HG02973 (cell line): ENCODE results near the gene TUNAR.

Experiments
- ATAC-seq: cut with Tn5 transposase; IDR thresholded peaks from one replicate; pipeline ENCODE4 v1.9.1; 2021; ENCODE audit warnings: moderate library complexity; ENCODE audit not compliant: unreplicated experiment

TUNAR gene

DNA sequence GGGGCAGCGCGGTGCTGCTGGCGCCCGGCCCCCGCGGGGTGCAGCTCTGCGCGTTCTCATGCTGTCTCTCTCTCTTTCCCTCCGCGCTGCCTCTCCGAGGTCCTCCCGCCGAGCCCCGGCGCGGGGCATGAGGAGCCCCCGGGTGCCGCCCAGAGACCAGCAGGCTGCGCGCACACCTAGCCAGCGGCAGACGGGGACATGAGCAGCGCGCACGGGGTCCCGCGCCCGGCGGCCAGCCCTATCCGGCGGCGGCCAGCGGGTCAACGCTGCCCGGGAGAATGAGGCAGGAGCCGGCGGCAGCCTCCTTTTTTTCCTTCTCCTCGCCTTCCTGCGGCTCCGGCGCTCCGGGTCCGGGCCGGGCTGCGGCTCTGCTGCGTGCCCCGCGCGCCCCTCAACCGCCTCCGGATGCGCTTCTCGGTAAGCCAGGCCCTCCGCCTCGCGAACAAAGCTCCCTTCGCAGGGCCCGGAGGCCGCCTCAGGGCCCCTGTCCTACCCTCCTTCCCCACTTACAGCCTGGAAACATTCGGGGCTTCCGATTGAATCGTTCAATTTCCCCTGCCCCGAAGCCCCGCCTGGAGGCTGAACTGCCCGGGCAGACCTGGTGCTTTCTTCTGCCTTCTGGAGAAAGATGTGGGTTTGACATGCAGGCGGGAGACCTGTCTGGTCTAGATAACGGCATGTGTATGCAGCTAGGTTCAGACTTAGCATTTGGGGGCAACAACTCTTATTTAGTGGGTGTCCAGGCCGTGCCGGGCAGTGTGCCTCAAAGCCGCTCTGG lies at the start of gene TUNAR:
TUNAR (plus strand) TSS at position 72 of the 778 bp plus-strand sequence.
- no peak for ATAC-seq

DNA sequence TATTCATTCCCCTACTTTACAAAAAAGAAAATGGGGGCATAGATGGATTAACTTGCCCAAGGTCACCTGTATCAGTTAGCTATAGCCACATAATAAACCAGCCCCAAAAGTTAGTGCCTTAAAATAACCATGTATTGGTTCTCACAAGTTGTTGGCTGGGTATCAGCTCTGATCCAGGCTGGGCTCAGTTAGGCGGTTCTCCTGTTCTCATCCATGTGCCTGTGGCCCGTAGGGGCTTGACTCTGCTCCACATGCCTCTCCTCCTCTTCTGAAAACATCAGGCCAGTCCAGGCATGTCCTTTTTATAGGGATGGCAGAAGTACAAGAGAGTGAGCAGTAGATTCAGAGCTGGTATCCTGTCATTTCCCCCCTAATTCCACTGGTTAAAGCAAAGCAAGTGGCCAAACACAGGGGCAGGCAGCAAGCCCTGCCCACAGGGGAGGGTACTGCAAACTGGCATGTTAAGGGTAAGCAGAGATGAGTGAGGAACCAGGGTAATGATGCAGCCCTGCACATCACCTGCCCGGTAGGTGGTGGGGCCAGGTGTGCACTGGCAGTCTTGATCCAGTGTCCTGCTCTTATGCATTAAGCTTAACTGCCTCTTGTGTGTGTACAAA lies 47.9 kb upstream of the TUNAR start:
- ATAC-seq, result no peak

DNA sequence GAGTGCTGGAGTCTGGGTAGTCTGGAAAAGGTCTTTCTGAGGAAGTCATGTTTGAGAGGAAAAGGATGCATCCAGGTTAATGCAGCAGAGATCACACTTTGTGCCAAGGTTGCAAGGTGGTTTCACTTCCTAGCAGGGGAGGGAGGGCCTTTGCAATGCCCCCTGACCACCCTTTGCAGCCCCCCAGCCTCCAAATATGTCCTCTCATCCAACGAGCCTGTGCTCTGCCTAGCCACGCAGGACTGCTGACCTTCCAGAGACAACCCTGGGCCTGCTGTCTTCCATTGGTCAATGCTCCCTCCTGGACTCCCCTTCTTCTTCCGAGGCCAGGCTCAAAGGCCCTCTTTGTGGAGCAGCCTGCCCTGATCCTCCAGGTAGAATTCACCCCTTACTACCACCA lies 47.3 kb upstream of the TUNAR start:
- no peak for ATAC-seq

DNA sequence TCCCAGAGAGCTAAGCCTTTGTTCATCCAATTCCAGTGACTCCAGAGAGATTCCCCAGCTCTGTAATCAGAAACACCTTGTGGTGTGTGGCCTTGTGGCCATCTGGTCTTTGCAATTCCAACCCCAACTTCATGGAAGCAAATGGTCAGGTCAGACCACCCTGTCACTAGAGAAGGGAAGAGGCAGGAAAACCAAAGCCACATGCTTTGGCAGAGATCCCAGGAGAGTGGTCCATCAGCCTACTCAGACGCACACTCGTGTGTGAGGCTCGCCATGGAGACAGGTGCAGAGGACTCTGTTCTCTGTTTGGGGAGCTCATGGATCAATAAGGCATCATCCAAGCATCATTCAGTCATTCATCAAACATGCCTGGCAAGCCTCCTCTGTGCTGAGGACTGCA lies 46.2 kb upstream of the TUNAR start:
- ATAC-seq, result no peak

DNA sequence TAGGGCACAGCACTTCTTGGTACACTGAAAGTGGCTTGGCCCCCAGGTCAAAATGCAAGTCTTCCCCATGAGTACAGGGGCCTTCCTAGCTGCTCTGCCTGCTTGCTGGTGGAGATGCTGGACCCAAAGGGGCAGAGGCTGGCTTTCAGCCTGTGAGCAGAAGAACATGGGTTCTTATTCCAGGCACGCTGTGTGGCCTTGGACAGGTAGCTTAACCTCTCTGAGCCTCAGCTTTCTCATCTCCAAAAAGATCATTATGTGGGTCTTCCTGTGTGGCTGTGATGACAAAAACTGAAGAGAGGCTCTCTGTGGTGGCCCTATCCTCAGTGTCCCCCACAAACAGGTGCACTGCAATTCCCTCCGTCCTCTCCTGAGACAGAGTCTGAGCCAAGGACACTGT lies 45.6 kb upstream of the TUNAR start:
- no peak for ATAC-seq

DNA sequence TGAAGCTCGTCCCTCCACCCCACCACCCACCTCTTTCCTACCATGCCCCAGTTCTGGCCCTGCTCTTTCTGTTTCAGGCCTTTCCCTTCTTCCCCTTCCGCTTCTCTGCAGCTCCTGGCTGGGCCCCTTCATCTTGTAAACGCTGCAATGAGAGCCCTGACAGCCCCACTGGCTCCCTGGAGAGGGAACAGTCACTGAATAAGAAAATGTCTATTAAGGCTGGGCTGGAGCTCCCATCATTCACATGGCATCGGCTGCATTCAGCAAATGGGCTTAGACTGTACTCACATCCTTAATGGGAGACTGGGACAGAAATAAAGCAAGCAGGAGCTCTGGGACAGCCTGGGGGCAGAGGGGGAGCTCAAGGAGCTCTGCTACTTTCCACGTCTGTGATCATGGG lies 45.2 kb upstream of the TUNAR start:
- no peak for ATAC-seq

DNA sequence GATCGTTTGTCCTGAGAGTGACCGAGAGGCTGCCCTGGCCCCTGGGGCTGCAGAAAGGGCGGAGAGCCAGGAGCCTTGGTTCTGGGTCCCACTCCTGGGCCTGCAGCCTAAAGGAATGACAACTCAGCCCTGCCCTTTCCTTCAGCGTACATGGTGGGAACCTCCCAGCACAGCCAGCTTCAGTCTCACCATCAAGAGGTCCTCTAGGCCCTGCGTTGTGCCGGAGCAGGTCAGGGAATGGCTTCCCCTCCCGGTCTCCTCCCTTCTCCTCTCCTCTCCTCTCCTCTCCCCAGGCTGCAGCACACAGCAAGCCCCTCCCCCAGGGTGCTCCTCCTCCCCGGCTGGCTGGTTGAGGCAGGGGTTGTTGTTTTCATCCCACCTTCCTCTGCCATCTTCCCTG lies 44.6 kb upstream of the TUNAR start:
- no peak for ATAC-seq

DNA sequence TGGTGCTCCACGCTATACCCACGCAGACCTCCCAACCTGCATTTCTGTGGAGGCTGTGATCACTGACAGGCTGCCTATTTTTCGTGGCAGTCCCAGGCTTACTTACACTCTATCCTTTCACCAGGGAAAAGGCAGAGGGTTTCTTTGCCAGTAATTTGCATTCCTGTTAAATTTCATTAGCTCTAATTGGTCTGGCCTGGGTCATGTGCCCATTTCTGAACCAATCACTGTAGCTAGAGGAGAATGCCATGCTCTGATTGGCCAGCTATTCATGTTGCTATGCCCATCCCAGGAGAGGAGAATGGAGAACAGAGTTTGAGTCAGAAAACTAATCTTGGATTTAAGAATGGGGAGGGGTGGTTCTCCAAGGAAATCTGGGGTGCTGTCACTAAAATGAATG lies 43.2 kb upstream of the TUNAR start:
- ATAC-seq, result no peak

DNA sequence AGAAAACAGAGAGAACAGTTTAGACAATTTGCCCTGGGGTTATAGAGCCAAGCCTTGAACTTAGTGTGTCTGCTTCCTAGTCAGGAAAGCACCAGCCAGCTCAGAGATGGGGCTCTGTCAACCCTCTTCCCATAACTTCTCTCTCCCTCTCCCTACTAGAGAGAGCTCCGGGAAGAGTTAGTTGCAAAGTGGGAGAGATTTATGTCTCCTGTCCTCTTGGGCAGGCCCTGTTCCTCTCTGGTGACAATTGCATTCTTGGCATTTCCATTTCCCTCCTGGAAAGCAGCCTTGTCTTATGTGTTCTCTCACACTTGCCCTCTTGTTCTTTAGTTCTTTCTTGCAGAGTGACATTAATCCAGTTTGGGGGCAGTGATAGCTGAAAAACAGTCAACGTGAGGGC lies 42.1 kb upstream of the TUNAR start:
- ATAC-seq, result no peak

DNA sequence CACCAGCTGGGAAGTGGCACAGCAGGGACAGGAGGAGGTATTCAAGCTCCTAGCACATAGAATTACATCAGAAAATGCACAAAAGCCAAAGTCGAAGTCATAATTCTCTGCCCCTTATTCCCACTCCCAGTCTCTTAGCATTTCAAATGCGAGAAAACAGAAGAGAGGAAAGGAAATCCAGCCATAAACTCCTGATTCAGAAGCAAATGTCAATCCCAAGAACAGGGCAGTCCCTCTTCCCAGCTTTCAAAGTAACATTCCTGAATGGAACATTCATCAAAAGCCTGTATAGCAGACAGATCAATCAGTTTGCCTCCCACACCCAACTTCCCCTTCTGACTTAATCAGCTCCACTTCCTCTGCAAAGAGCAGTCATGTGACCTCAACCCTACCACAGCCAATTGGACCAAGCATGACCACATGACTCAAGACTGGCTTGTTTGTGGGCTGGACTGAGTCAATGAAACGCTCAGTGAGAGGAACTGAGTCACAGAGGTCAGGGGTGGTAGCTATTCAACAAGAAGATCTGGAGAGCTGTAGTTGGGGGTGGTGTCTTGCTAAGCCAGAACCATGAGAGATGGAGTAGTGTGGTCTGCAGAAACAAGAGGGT lies 41.4 kb upstream of the TUNAR start:
- no peak for ATAC-seq

DNA sequence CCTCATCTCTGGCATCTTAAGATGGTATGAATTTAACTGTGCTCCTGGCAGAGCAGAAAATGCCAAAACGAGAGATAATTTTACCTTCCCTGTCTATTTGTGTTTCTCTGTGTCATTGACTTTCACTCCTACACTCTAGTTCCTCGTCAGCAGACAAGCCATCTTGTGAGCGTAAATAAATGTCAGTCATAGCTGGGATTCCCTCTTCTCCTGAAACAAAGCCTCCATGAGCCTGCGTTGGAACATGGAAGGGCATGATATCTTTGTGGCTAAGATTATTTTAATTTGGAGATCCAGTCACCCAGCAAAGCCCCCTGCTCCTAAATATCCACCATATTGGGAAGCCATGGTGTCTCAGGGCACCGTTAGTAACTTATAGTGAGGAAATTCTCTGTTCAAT lies 37.8 kb upstream of the TUNAR start:
- ATAC-seq, result no peak

DNA sequence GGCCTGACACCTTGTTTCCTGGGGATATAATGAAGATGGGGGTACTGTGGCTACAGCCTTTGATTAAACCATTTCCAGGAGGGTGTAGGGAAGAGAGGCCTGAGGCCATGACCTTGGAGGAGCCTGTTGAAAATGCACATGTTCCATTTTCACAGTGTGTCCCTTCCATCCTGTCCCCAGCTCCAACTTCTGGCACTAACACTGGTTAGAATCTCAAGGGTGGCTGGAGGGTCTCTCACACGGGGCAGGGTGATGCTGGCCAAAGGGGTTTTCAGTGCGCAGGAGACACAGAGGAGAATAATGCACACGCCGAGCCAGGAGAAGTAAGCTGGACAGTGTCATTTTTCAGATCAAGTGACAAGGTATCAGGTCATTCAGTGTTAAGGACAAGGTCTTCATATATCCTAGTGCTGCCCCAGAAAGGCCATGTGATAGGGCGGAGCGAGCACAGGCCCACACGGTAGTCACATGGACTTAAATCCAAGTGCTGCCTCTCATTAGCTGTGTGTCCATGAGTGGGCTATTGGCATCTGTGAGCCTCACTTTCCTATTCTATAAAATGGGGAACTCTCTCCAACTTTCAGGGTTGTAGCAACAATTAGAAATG lies 36.4 kb upstream of the TUNAR start:
- ATAC-seq, result no peak

DNA sequence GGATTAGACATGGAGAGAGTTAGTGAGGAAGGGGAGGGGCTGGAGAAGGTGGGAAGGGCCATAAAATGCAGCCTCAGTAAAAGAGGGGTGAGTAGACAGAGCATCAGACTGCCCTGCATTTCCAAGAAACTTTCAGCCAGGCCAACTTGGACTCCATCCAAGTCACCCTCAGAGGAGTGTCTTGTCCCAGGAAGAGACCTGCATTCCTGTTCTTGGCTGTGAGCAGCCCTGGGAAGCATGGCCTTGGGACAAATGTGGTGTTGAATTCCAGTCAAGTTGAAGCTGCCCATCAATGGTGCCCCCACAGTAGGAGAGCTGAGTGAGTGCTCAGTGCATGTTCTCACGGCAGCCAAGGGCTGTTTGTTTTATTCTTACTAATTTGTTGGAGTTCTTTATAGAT lies 35.0 kb upstream of the TUNAR start:
- ATAC-seq, result no peak

DNA sequence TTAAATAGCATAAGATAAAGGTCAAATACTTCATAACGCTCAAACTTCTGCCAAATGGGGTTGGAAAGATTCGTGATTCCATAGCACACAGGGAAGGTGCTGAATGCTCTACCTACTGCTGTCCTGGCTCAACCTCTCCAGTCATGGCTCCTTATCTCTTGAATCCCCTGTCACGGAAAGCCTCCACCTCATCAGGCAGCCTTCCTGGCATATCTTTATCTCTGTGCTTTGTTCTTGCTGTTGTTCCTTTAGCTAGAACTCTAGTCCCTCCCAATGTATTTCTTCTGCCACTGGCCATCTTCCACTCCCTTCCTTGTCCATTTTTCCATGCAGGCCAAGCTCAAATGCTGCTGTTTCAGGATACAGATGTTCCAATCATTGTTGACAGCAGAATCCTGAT lies 26.9 kb upstream of the TUNAR start:
- ATAC-seq, result no peak

DNA sequence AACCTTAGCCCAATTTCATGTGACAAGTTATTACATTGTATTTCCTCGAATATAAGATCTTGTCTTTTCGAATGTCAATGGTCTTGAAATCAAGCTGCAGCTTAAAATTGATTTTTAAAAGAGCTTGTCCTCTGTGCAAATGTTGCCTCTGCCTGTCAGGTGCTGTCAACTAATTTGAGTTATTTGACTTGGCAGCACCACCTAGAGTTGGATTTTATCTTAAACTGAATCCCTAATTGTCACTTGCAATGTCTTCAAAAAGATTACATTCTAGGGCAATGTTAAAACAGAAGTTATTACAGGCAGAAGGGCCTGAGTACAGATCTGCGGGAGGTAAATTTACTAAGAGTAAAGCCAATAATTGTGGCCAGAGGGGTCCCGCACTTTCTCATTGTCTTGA lies 26.2 kb upstream of the TUNAR start:
- no peak for ATAC-seq

DNA sequence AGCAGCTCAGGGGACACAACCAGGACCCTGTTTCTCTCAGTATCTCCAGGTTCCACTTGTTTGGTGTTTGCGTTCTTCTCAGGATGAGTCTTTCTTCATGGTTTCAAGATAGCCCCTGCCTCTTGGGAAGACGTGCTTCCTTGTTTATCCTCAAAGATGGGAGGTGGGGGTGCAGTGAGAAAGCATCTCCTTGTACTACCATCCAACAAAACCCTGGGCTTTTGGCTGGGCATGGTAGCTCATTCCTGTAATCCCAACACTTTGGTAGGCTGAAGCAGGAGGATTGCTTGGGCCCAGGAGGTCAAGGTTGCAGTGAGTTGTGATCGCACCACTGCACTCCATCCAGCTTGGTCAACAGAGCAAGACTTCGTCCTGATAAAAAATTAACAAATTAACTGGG lies 21.0 kb upstream of the TUNAR start:
- ATAC-seq, result no peak

DNA sequence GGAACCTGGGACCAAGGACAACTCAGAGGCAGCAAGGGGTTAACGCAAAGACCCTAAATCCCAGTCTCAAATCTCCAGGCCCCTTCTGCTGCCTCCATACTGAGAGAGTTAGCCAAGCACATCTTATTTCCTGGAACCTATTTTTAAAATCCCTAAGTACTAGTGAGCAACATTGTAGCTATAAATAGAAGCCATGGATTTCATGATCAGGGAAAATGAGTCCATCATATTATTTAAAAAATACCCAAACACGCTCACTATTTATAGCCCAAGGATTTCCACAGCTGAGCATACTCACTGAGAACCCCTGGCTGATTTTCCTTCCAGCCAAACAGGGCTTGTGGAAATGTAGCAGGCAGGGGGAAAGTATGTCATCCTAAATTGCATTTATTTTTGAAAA lies 19.4 kb upstream of the TUNAR start:
- ATAC-seq, result no peak

DNA sequence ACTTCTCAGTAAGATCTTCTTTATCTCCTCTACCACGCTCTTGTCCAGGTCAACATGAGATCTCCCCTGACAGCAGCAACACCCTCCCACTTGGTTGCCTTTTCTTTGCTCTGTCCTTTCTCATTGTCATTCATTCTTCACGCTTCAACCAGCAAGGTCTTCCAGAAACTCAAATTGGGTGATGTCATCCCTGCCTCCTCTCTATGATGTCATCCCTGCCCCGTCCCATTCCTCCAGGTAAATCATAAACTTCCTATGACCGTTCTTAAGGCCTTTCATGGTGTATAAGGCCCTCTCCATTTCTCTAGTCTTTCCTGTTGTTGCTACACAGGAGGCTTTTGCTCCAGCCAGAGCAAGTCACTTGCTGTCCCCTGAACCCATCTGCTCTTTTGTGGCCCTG lies 17.7 kb upstream of the TUNAR start:
- ATAC-seq, result no peak

DNA sequence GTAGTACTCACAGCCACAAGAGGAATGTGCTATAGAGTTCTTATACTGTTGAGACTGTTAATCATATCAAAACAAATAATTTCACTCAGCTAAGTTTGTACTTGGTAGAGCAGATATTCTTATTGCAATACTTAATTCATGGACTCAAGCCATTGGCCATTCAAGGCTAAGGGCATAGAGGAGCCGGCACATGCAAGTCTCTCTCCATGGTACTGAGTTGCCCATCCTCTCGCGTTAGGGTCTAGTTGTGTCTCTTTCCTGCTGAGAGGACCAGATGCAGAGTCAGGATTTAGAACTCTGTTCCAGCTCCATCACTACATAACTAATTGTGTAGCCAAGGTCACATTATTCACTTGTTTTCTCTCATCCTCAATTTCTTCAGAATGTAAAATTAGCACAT lies 14.4 kb upstream of the TUNAR start:
- no peak for ATAC-seq

DNA sequence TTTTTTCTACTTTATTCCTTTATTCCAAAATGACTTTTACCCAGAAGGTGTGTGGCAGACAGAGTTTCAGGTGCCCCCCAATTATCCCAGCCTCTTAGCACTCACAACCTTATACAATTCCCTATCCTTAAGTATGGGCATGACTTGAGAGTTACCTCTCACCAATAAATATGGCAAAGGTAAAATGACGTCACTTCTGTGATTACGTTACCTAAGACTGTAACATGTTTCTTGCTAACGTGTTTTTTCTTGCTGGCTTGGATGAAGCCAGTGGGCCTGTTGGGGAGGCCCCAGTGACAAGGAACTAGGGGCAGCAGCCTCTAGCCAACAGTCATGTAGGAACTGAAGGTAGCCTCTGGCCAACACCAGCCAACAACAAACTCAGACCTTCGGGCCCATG lies 13.3 kb upstream of the TUNAR start:
- no peak for ATAC-seq

DNA sequence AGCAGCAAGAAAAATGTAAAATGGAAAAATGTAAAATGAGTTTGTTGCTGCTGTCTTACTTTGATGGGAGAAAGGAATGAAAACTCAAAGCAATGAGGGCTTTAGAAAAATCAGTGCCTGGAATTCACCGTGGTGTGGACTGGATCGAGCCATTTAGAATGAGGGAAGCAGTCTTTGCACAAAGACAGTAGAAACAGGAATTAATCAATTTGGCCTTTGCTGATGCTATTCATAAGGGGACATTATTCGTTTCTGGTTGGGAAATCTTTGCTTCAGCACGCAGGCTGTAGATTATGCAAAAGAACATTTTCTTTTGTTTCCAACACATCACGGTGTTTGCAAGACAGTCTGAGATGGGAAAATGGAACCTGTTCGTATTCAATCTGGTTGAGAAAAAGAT lies 6.9 kb upstream of the TUNAR start:
- ATAC-seq, result no peak

DNA sequence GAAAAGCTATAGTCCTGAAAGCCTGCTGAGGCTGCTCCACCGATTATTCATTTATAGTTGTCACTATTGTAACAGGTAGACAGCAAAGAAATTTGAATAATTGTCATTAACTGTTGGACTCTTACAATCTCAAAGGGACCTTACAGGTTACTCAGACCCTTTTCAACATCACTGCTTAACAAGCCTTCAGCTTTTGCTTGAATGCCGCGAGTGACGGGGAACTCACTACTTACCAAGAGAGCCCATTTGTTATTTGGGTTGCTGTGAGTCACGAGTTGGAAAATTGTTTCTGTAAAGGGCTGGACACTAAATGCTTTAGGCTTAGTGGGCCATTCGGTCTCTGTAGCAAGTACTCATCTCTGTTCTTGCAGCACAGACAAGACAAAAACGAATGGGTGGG lies 5.9 kb upstream of the TUNAR start:
- ATAC-seq, result no peak
